ENCODE measurements around the gene CT45A10. TPM values are rescaled to one million over a fixed set of nuclear protein-coding genes. Genes with fewer than 3 reads are reported as not detected.
"Not testable (repeated sequence)": the region's sequence is repeated elsewhere in the genome, so short reads cannot be mapped to it uniquely, and the experiment has no call there.

CT45A10 gene
- total RNA-seq, 4 donors from 2014 or later = not detected

DNA sequence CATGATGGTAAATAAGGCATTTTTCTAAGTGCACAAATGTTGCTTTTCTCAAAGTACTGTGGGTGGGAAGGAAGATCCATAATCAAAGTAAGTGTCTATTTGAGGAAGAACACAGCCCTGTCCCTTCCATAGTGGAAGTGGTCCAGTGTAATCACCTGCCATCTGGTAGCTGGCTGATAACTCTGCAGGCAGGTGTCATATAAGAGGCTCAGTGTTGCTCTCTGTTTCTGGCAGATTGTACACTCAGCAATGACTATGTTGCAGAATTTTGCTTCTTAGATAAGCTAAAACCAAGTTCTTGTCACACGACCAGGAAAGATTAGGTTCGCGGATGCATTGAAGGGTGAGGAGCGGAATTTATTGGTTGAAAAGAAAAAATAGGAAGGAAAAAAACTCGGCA is 21.2 kb upstream of the CT45A10 start:
- Histone ChIP-seq H3K9me3 (no peaks in the 10 kb centered on the region), H3K27me3 (no peaks in the 10 kb centered on the region), H3K27ac (replicated peaks in 1 of 4) (no peak overlapping the region), H3K4me1 (no peaks in the 10 kb centered on the region), H3K36me3 (no peaks in the 10 kb centered on the region), H3K4me3 (no peak overlapping the region)
- intact Hi-C loops (cut with DNase I) = no loop called here
- DNase-seq (ENCODE audit: extremely low spot score) = no peak
- WGBS = 83% methylated on average over 5 of the region's 5 CpGs
- TF ChIP-seq POLR2A (IDR thresholded peaks at IDR 0.05; ENCODE audit: low read depth) (no peak), EP300 (IDR thresholded peaks at IDR 0.05) (no peak), POLR2AphosphoS5 (IDR thresholded peaks at IDR 0.05) (no peak)
- TF ChIP-seq, protein P1, sequence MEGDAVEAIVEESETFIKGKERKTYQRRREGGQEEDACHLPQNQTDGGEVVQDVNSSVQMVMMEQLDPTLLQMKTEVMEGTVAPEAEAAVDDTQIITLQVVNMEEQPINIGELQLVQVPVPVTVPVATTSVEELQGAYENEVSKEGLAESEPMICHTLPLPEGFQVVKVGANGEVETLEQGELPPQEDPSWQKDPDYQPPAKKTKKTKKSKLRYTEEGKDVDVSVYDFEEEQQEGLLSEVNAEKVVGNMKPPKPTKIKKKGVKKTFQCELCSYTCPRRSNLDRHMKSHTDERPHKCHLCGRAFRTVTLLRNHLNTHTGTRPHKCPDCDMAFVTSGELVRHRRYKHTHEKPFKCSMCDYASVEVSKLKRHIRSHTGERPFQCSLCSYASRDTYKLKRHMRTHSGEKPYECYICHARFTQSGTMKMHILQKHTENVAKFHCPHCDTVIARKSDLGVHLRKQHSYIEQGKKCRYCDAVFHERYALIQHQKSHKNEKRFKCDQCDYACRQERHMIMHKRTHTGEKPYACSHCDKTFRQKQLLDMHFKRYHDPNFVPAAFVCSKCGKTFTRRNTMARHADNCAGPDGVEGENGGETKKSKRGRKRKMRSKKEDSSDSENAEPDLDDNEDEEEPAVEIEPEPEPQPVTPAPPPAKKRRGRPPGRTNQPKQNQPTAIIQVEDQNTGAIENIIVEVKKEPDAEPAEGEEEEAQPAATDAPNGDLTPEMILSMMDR (IDR thresholded peaks at IDR 0.05) = no peak

DNA sequence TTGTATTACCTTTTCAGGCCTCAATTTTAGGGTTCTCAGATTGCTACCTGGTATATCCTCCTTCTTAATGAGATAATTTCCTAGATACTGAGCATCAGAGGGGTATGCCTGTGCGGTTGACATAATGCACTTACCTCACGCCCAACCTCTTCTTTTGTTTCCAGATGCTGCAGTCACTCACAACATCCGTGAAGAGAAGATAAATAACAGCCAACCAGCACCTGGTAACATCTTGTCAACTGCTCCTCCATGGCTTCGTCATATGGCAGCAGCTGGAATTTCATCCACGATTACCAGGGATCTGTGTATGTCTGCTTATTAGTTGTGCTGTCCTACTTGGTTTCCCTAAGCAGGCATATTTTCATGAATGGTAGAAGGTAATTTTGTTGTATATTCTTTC is 17.0 kb upstream of the CT45A10 start:
- no peak for TF ChIP-seq POLR2AphosphoS5 (IDR thresholded peaks at IDR 0.05)
- TF ChIP-seq, protein P1 (IDR thresholded peaks at IDR 0.05) = no peak
- no peak for TF ChIP-seq POLR2A (IDR thresholded peaks at IDR 0.05; ENCODE audit: low read depth)
- TF ChIP-seq EP300 (IDR thresholded peaks at IDR 0.05) = no peak
- no peak overlapping the region for H3K4me3 ChIP-seq
- H3K36me3 ChIP-seq = no peaks in the 10 kb centered on the region
- H3K9me3 ChIP-seq = no peaks in the 10 kb centered on the region
- 55% methylated on average over 5 of the region's 5 CpGs for WGBS
- DNase-seq (ENCODE audit: extremely low spot score) = no peak
- intact Hi-C loops (cut with DNase I) = no loop called here
- H3K27ac ChIP-seq (replicated peaks in 1 of 4) = no peak overlapping the region
- H3K27me3 ChIP-seq = peaks cover 0 to 5% (median 0%) of the 10 kb centered on the region in 4 donors
- H3K4me1 ChIP-seq = no peaks in the 10 kb centered on the region

DNA sequence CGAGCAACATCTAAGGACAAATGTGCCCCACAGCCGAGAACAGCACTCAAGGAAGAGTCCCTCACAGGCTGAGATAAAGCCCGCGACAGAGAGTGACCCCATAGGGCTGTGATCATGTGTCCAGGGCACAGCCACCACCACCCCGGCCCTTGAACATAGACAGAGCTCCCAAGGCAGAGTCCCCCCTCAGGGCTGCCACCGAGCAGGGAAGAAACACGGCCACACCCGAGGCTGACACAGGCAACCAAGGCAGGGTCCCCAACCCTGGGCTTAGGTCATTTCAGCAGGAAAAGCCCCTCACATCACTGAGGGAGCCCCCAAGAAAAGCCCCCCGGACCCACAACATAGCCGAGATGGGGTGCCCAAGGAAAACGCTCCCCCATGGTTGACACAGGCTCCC is 463 bp downstream of the CT45A10 start:
- H3K27me3 ChIP-seq = no peaks in the 10 kb centered on the region
- H3K27ac ChIP-seq (replicated peaks in 1 of 4) = no peak overlapping the region
- H3K4me3 ChIP-seq = no peak overlapping the region
- no peaks in the 10 kb centered on the region for H3K4me1 ChIP-seq
- no peak for DNase-seq (ENCODE audit: extremely low spot score)
- peaks cover 0 to 8% (median 0%) of the 10 kb centered on the region in 4 donors for H3K9me3 ChIP-seq
- no CpG with 5 or more reads among the region's 11 CpGs for WGBS
- TF ChIP-seq, protein P1 (IDR thresholded peaks at IDR 0.05) = no peak
- TF ChIP-seq POLR2AphosphoS5 (IDR thresholded peaks at IDR 0.05) = no peak
- no peak for TF ChIP-seq EP300 (IDR thresholded peaks at IDR 0.05)
- no peak for TF ChIP-seq POLR2A (IDR thresholded peaks at IDR 0.05; ENCODE audit: low read depth)
- no peaks in the 10 kb centered on the region for H3K36me3 ChIP-seq
- intact Hi-C loops (cut with DNase I) = no loop called here

DNA sequence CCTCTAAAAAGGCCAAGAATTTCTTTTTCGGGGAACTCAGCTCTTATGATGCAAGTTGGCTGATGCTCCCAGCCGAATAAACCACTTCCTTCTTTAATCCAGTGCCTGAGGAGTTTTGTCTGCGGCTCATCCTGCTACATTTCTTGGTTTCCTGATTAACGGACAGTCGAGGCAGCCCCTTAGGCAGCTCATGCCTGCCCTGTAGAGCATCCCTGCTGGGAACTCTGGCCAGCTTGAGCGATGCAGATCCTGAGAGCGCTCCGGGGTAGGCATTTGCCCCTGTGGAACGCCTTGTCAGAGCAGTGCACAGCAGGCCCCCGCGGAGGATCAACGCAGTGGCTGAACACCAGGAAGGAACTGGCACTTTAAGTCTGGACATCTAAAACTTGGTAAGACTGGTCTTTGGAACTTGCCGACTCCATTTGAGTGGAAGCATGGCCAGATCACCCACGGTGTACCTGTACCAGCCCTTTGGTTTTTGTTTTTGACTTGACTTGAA is 3.1 kb downstream of the CT45A10 start:
- Histone ChIP-seq H3K27ac (replicated peaks in 1 of 4) (no peak overlapping the region), H3K4me1 (no peaks in the 10 kb centered on the region), H3K36me3 (no peaks in the 10 kb centered on the region), H3K9me3 (peaks cover 0 to 8% (median 0%) of the 10 kb centered on the region in 4 donors), H3K4me3 (no peak overlapping the region), H3K27me3 (no peaks in the 10 kb centered on the region)
- intact Hi-C loops (cut with DNase I) = no loop called here
- 88% methylated on average over 14 of the region's 14 CpGs for whole genome bisulfite sequencing
- no peak for TF ChIP-seq POLR2A (IDR thresholded peaks at IDR 0.05; ENCODE audit: low read depth)
- TF ChIP-seq, protein P1 (IDR thresholded peaks at IDR 0.05) = no peak
- no peak for TF ChIP-seq POLR2AphosphoS5 (IDR thresholded peaks at IDR 0.05)
- no peak for TF ChIP-seq EP300 (IDR thresholded peaks at IDR 0.05)
- no peak for DNase-seq (ENCODE audit: extremely low spot score)

DNA sequence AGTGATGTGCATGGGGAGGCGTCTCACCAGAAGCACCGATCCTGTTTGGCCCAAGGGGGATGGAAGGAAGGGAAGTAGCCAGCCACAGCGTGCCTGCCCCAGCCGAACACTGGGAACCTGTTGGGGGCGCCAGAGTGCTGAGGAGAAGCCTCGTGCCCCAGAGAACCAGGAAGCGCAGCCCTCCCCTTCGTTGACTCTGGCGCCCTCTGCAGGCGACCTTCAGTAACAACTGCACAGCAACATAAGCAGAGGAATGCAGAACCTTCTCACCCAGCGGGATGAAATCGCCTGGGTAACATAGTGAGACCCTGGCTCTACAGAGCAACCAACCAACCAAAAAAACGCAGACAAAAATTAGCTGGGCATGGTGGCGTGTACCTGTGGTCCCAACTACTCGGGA is 4.3 kb downstream of the CT45A10 start:
- H3K27me3 ChIP-seq; intact Hi-C loops (cut with DNase I); H3K27ac ChIP-seq (replicated peaks in 1 of 4); H3K9me3 ChIP-seq; DNase-seq (ENCODE audit: extremely low spot score); H3K4me3 ChIP-seq; H3K36me3 ChIP-seq; H3K4me1 ChIP-seq: not testable (repeated sequence)
- WGBS = 75% methylated on average over 9 of the region's 15 CpGs

DNA sequence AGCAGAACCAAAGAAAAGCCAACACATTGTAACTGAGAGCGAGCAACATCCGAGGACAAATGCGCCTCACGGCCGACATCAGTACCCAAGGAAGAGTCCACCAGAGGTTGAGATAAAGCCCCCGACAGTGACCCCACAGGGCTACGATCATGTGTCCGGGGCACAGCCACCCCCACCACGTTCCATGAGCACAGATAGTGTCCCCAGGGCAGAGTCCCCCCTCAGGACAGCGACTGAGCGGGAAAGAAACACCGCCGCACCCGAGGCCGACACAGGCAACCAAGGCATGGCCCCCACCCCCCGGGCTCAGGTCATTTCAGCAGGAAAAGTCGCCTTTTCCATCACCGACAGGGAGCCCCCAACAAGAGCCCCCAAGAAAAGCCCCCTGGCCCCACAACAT is 5.0 kb downstream of the CT45A10 start:
- H3K27me3 ChIP-seq; H3K4me1 ChIP-seq; intact Hi-C loops (cut with DNase I); H3K4me3 ChIP-seq; DNase-seq (ENCODE audit: extremely low spot score); H3K27ac ChIP-seq (replicated peaks in 1 of 4); H3K9me3 ChIP-seq; H3K36me3 ChIP-seq: not testable (repeated sequence)
- WGBS = 90% methylated on average over 8 of the region's 18 CpGs

DNA sequence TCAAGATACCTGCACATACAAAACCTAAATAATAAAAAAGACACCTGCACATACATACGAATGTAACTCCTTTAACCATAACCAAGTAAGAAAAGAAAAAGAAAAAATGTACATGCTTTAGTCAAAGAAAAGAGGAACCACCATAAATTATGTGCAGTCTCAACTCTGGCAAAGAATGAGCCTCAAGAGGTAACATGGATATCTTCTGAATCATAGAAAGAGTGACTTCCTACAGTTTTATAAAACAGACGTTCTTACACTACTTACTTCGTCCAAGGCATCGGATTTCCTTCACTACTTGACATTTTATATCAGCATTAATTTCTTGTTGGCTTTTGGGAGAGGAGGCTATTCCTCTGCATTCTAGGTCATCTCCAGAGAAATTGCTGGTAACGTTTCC is 10.5 kb downstream of the CT45A10 start:
- intact Hi-C loops (cut with DNase I); H3K4me1 ChIP-seq; H3K9me3 ChIP-seq; H3K4me3 ChIP-seq; H3K27me3 ChIP-seq; H3K36me3 ChIP-seq; DNase-seq (ENCODE audit: extremely low spot score); H3K27ac ChIP-seq (replicated peaks in 1 of 4): not testable (repeated sequence)
- 55% methylated on average over 4 of the region's 5 CpGs for WGBS

DNA sequence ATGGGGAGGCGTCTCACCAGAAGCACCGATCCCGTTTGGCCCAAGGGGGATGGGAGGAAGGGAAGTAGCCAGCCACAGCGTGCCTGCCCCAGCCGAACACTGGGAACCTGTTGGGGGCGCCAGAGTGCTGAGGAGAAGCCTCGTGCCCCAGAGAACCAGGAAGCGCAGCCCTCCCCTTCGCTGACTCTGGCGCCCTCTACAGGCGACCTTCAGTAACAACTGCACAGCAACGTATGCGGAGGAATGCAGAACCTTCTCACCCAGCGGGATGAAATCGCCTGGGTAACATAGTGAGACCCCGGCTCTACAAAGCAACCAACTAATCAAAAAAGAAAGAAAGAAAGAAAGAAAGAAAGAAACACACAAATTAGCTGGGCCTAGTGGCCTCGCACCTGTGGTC is 21.5 kb downstream of the CT45A10 start, which contains the start of gene CT45A9:
Gene CT45A9, minus strand, starts transcription at position 101 of the 400 bp plus-strand sequence. CDS start 3,751 bp downstream, outside the sequence.
- no CpG with 5 or more reads among the region's 17 CpGs for WGBS
- H3K4me3 ChIP-seq; H3K27me3 ChIP-seq; H3K9me3 ChIP-seq; H3K4me1 ChIP-seq; H3K36me3 ChIP-seq; H3K27ac ChIP-seq (replicated peaks in 1 of 4); intact Hi-C loops (cut with DNase I); DNase-seq (ENCODE audit: extremely low spot score): not testable (repeated sequence)
